ENCODE results near the gene MTHFD2.
"Not testable (repeated sequence)": the region's sequence is repeated elsewhere in the genome, so short reads cannot be mapped to it uniquely, and the experiment has no call there.

MTHFD2 gene

GRCh38 chr2:74198023-74198460 lies 373 bp upstream of the MTHFD2 start:
- DNase-seq, result no peak

GRCh38 chr2:74199275-74199701 lies 873 bp downstream of the MTHFD2 start:
- DNase-seq, result no peak

- DNase-seq, result no peak
Observed at GRCh38 chr2:74199871-74200305, 1.5 kb downstream of the MTHFD2 start.

- DNase-seq, result no peak
Observed at GRCh38 chr2:74201196-74201595, 2.8 kb downstream of the MTHFD2 start.

- DNase-seq, result no peak
Observed at GRCh38 chr2:74201596-74201995, 3.2 kb downstream of the MTHFD2 start.

GRCh38 chr2:74204436-74204835 lies 6.0 kb downstream of the MTHFD2 start:
- no peak for DNase-seq

- no peak for DNase-seq
Observed at GRCh38 chr2:74205113-74205512, 6.7 kb downstream of the MTHFD2 start.

GRCh38 chr2:74205596-74205995 lies 7.2 kb downstream of the MTHFD2 start:
- DNase-seq, result no peak

GRCh38 chr2:74206180-74206688 lies 7.8 kb downstream of the MTHFD2 start:
- no peak for DNase-seq

- no peak for DNase-seq
Observed at GRCh38 chr2:74212702-74213410, 14.4 kb downstream of the MTHFD2 start.

GRCh38 chr2:74215771-74216170 lies 17.4 kb downstream of the MTHFD2 start:
- not testable (repeated sequence) for DNase-seq

- no peak for DNase-seq
Observed at GRCh38 chr2:74216642-74217041, 18.2 kb downstream of the MTHFD2 start.

GRCh38 chr2:74219846-74220486 lies 21.6 kb downstream of the MTHFD2 start:
- no peak for DNase-seq

GRCh38 chr2:74221091-74221490 lies 22.7 kb downstream of the MTHFD2 start:
- DNase-seq, result no peak

- no peak for DNase-seq
Observed at GRCh38 chr2:74221604-74222299, 23.3 kb downstream of the MTHFD2 start.

GRCh38 chr2:74222300-74222650 lies 23.9 kb downstream of the MTHFD2 start:
- DNase-seq, result no peak

GRCh38 chr2:74223941-74224770 lies 25.7 kb downstream of the MTHFD2 start:
- DNase-seq, result no peak

- no peak for DNase-seq
Observed at GRCh38 chr2:74225698-74226459, 27.5 kb downstream of the MTHFD2 start.

GRCh38 chr2:74226648-74227213 lies 28.3 kb downstream of the MTHFD2 start:
- DNase-seq, result no peak

- DNase-seq, result no peak
Observed at GRCh38 chr2:74227646-74228045, 29.2 kb downstream of the MTHFD2 start.

- DNase-seq, result peak; percentile 46
Observed at GRCh38 chr2:74228772-74229171, 30.4 kb downstream of the MTHFD2 start.

GRCh38 chr2:74229865-74230264 lies 31.4 kb downstream of the MTHFD2 start:
- DNase-seq, result not testable (repeated sequence)

All from NCI-H146 (cell line).